Activated naive CD8-positive, alpha-beta T cell treated with anti-CD3 and anti-CD28 coated beads, Interleukin-2, amount 50 U/mL, for 24 hours (primary cell): ENCODE data around the gene RAPGEF2.
"Not testable (repeated sequence)": the region's sequence is repeated elsewhere in the genome, so short reads cannot be mapped to it uniquely, and the experiment has no call there.

Source experiments
- ATAC-seq: fragments of 150-1000 bp; cut with Tn5 transposase; one replicate; pipeline ENCODE4 v1.10.0; 2021
- DNase-seq: peaks from one replicate; pipeline ENCODE4 v3.0.0; 2021
- H3K27ac Mint-ChIP-seq: one replicate; pipeline ENCODE4 v1.8.0; 2021; ENCODE audit warnings: mild to moderate bottlenecking, mixed read lengths
- H3K27me3 Mint-ChIP-seq: one replicate; pipeline ENCODE4 v1.8.0; 2021; ENCODE audit warnings: mixed read lengths
- H3K36me3 Mint-ChIP-seq: one replicate; pipeline ENCODE4 v1.8.0; 2021; ENCODE audit warnings: low read depth, mixed read lengths
- H3K4me1 Mint-ChIP-seq: one replicate; pipeline ENCODE4 v1.8.0; 2021; ENCODE audit warnings: mixed read lengths
- H3K4me3 Mint-ChIP-seq: one replicate; pipeline ENCODE4 v1.8.0; 2021; ENCODE audit warnings: mild to moderate bottlenecking, moderate library complexity, mixed read lengths
- H3K9me3 Mint-ChIP-seq: one replicate; pipeline ENCODE4 v1.8.0; 2021; ENCODE audit warnings: mixed read lengths

The RAPGEF2 gene

DNA sequence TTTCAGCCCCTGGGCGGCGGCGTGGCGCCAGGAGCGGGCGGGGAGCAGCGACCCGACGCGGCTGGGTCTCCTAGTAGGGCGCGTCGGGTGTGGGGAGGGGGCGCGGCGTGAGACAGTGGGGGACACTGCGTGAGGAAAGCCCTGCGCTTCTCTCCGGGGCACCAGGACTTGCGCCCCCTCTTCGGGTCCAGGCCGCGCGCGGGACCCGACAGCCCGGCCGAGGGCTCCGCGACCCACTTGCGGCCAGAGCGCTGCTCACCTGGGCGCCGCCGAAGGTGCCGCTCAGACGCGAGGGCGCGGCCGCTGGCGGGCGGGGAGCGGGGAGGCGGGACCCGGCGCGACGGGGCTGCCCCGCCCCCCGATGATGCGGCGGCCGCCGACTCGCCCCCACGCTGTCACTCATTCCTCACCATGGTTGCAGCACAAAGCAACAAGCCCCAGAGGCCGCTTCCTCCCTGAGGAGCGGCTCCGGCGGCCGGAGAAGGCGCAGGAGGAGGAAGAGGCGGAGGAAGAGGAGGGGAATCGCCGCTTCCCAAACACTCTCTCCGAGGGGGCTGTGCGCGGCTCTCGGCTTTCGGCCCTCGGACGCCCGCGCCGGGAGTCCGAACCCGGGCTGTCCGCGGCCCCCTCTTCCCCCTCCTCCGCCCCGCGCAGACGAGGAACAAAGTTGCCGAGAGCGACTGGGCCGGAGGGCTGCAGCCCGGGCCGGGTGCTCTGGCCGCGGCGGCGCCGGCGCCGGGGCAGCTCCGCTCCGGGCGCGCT is at the start of gene RAPGEF2:
TSS of gene RAPGEF2 (plus strand) at position 458 of the 762 bp plus-strand sequence. CDS start 1,084 bp downstream, outside the sequence.
- no peaks in the 10 kb centered on the region for H3K36me3 Mint-ChIP-seq
- H3K9me3 Mint-ChIP-seq, result no peaks in the 10 kb centered on the region
- H3K27me3 Mint-ChIP-seq, result peaks cover 11% of the 10 kb centered on the region
- DNase-seq (peak; percentile 87), ATAC-seq (peak; percentile 85)
- peak within 1 kb of the TSS; percentile 80 for H3K4me3 Mint-ChIP-seq
- peak within 1 kb of the TSS; percentile 32 for H3K27ac Mint-ChIP-seq
- H3K4me1 Mint-ChIP-seq, result peaks cover 52% of the 10 kb centered on the region

- DNase-seq, result no peak
- H3K4me3 Mint-ChIP-seq, result no peak overlapping the region
- H3K27me3 Mint-ChIP-seq, result peaks cover 8% of the 10 kb centered on the region
- H3K9me3 Mint-ChIP-seq, result no peaks in the 10 kb centered on the region
- peaks cover 13% of the 10 kb centered on the region for H3K4me1 Mint-ChIP-seq
- no peak overlapping the region for H3K27ac Mint-ChIP-seq
- no peaks in the 10 kb centered on the region for H3K36me3 Mint-ChIP-seq
- no peak for ATAC-seq
These were observed 47.0 kb upstream of the RAPGEF2 start for GRCh38 chr4:159055833-159056232.

- H3K36me3 Mint-ChIP-seq, result no peaks in the 10 kb centered on the region
- H3K4me3 Mint-ChIP-seq, result no peak overlapping the region
- no peak overlapping the region for H3K27ac Mint-ChIP-seq
- H3K4me1 Mint-ChIP-seq, result peaks cover 2% of the 10 kb centered on the region
- H3K9me3 Mint-ChIP-seq, result no peaks in the 10 kb centered on the region
- H3K27me3 Mint-ChIP-seq, result no peaks in the 10 kb centered on the region
- ATAC-seq, result no peak
- DNase-seq, result no peak
These were observed 42.7 kb upstream of the RAPGEF2 start for GRCh38 chr4:159060161-159060560.

DNA sequence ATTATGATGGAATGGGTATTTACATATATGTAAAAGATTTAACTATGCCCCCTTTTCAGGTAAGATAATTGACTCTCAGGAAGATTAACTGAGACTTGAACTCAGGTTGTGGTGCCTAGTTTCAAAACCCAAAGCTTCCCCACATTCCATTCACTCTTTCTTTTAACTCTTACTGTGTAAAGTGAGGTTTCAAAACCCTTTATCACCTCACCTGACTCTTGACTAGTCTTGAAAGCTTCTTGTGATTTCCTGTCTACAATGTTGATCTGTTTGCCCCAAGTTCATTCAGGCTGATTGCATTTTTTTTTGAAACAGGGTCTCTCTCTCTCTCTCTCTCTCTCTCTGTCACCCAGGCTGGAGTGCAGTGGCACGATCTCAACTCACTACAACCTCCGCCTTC is 40.5 kb upstream of the RAPGEF2 start:
- H3K4me1 Mint-ChIP-seq, result peaks cover 2% of the 10 kb centered on the region
- no peak overlapping the region for H3K27ac Mint-ChIP-seq
- no peaks in the 10 kb centered on the region for H3K27me3 Mint-ChIP-seq
- H3K4me3 Mint-ChIP-seq, result no peak overlapping the region
- DNase-seq (no peak), ATAC-seq (no peak)
- H3K36me3 Mint-ChIP-seq, result no peaks in the 10 kb centered on the region
- H3K9me3 Mint-ChIP-seq, result no peaks in the 10 kb centered on the region

DNA sequence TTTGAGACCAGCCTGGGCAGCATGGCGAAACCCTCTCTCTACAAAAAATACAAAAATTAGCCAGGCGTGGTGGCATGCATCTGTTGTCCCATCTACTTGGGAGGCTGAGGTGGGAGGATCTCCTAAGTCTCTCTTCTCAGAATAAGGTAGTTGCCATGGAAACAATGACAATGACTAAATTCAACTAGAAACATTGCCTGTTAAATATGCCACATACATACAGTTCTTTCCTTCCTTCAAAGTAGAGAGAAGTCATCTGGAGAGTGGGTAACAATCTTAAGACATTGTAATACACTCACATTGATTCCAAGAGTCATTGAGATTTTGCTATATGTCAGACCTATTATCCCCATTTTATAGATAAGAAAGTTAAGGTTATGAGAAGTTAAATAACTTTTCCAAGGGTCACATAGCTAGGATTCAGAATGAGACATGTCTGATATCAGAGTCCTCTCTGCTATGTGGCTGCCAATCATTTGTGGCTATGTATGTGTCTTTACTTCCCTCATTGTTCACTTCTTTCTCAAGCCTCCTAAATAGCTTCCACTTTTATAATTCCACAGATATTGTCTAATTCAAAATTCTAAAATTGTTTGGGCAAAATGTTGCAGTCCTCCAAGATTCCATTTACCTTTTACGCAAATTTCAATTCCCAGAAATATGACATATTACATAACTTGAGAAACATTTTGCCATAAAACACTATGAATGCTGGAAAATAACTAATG is 37.2 kb upstream of the RAPGEF2 start:
- H3K4me3 Mint-ChIP-seq, result no peak overlapping the region
- DNase-seq, result no peak
- peaks cover 2% of the 10 kb centered on the region for H3K4me1 Mint-ChIP-seq
- no peak overlapping the region for H3K27ac Mint-ChIP-seq
- no peaks in the 10 kb centered on the region for H3K9me3 Mint-ChIP-seq
- no peaks in the 10 kb centered on the region for H3K27me3 Mint-ChIP-seq
- H3K36me3 Mint-ChIP-seq, result no peaks in the 10 kb centered on the region
- peak; percentile 20 for ATAC-seq

- not testable (repeated sequence) for H3K9me3 Mint-ChIP-seq, H3K27me3 Mint-ChIP-seq, H3K27ac Mint-ChIP-seq, ATAC-seq, H3K4me3 Mint-ChIP-seq, H3K36me3 Mint-ChIP-seq, DNase-seq, H3K4me1 Mint-ChIP-seq
These were observed 34.7 kb upstream of the RAPGEF2 start for GRCh38 chr4:159068139-159068538.

- no peak for ATAC-seq
- Mint-ChIP-seq H3K9me3 (no peaks in the 10 kb centered on the region), H3K4me3 (no peak overlapping the region), H3K27ac (no peak overlapping the region), H3K4me1 (peaks cover 12% of the 10 kb centered on the region), H3K27me3 (no peaks in the 10 kb centered on the region), H3K36me3 (no peaks in the 10 kb centered on the region)
- DNase-seq, result no peak
These were observed 33.0 kb upstream of the RAPGEF2 start for GRCh38 chr4:159069922-159070321.

GRCh38 chr4:159070742-159071141 is 32.1 kb upstream of the RAPGEF2 start:
- H3K4me1 Mint-ChIP-seq, result peaks cover 17% of the 10 kb centered on the region
- no peak for DNase-seq
- no peak for ATAC-seq
- H3K27me3 Mint-ChIP-seq, result no peaks in the 10 kb centered on the region
- H3K27ac Mint-ChIP-seq, result no peak overlapping the region
- H3K4me3 Mint-ChIP-seq, result no peak overlapping the region
- H3K9me3 Mint-ChIP-seq, result no peaks in the 10 kb centered on the region
- H3K36me3 Mint-ChIP-seq, result no peaks in the 10 kb centered on the region

DNA sequence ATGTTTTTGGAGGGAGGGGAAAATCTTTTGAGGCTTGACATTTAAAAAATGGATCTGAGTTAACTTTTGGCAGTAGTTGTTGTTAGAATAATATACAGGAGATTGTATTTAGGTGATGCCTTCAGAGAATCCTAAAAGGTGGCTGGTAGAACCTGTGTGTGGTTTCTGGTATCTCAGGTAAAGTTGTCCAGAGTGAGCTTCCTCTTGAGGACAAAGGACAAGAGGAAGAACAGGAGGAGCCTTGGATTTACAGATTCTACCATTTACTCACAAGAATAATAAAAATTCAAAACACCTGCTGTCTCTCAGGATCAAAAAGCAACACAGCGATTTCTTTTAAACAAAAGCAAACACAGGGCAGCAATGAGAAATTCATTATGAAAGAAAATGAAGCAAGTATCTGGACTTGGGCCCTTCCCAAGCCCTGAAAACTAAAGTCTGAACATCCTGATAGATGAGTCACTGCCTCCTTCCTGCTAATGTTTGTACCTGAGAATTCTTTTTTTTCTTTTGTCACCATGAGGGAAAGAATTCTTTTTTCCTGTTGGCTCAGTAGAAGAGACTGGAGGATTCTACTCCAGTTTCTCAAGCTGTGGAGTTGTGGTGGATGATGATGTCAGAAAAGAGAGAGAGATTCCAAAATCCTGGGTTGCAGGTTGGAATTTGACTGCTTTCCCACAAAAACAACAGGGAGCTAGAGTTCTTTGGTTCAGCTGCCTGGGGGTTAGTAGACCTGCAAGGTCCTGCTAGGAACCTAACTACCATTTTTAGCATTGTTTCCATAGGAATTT is 31.5 kb upstream of the RAPGEF2 start:
- H3K27ac Mint-ChIP-seq, result no peak overlapping the region
- no peak overlapping the region for H3K4me3 Mint-ChIP-seq

DNA sequence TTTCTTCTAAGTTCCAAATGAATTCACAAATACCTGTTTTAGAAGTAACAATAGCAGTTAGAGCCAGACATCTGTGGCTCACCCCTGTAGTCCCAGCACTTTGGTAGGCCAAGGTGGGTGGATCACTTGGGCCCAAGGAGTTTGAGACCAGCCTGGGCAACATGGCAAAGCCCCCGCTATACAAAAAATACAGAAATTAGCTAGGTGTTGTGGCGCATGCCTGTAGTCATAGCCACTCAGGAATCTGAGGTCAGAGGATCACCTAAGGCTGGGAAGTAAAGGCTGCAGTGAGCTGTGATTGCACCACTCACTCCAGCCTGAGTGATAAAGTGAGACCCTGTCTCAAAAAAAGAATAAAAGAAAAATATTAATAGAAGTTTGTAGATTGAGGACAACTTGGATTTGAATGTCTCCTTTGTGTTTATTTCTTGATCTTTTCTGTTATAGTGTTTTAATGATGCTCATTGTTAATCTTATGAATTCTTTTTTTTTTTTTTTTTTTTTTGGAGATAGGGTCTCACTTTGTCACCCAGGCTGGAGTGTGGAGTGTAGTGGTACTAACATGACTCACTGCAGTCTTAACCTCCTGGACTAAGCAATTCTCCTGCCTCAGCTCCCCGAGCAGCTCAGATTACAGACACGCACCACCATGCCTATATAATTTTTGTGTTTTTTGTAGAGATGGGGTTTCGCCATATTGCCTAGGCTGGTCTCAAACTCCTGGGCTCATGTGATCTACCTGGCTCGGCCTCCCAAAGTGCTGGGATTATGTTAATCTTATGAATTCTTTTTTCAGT is 30.7 kb upstream of the RAPGEF2 start:
- H3K36me3 Mint-ChIP-seq, result no peaks in the 10 kb centered on the region
- ATAC-seq (no peak), DNase-seq (no peak)
- peaks cover 29% of the 10 kb centered on the region for H3K4me1 Mint-ChIP-seq
- no peaks in the 10 kb centered on the region for H3K27me3 Mint-ChIP-seq
- no peaks in the 10 kb centered on the region for H3K9me3 Mint-ChIP-seq
- no peak overlapping the region for H3K4me3 Mint-ChIP-seq
- H3K27ac Mint-ChIP-seq, result no peak overlapping the region

More for the DNA sequence above, 31.5 kb upstream of the RAPGEF2 start:
- no peak for DNase-seq
- H3K9me3 Mint-ChIP-seq, result no peaks in the 10 kb centered on the region
- H3K4me1 Mint-ChIP-seq, result peaks cover 24% of the 10 kb centered on the region
- no peaks in the 10 kb centered on the region for H3K27me3 Mint-ChIP-seq
- ATAC-seq, result no peak
- no peaks in the 10 kb centered on the region for H3K36me3 Mint-ChIP-seq

DNA sequence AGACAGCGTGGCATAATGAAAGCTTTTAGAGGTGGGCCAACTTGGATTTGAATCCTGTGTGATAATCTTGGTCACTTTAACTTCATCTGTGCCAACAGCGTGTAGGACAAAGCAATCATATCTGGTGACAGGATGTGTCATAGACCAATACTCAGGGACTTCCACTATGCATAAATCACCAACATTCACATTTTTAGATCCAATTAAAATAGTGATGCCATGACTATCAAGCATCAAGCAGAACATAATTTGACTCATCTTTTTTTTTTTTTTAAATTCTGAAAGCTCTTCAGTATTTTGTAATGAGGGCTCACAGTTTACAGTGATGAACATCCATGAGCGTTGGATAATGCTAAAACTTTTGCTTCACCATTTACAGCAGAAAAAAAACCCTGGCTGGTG is 27.3 kb upstream of the RAPGEF2 start:
- Mint-ChIP-seq H3K27ac (no peak overlapping the region), H3K4me1 (peaks cover 48% of the 10 kb centered on the region), H3K27me3 (no peaks in the 10 kb centered on the region), H3K4me3 (no peak overlapping the region), H3K36me3 (no peaks in the 10 kb centered on the region), H3K9me3 (no peaks in the 10 kb centered on the region)
- DNase-seq (no peak), ATAC-seq (peak; percentile 45)

DNA sequence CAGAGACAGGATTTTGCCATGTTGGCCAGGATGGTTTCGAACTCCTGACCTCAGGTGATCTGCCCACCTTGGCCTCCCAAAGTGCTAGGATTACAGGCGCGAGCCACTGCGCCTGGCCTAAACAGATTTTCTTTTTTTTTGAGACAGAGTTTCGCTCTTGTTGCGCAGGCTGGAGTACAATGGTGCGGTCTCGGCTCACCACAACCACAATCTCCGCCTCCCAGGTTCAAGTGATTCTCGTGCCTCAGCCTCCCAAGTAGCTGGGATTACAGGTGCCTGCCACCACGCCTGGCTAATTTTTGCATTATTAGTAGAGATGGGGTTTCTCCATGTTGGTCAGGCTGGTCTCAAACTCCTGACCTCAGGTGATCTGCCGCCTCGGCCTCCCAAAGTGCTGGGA is 25.9 kb upstream of the RAPGEF2 start:
- H3K27ac Mint-ChIP-seq, H3K9me3 Mint-ChIP-seq, H3K4me3 Mint-ChIP-seq, H3K27me3 Mint-ChIP-seq, DNase-seq, H3K36me3 Mint-ChIP-seq, ATAC-seq: not testable (repeated sequence)
- H3K4me1 Mint-ChIP-seq, result peaks cover 39% of the 10 kb centered on the region

DNA sequence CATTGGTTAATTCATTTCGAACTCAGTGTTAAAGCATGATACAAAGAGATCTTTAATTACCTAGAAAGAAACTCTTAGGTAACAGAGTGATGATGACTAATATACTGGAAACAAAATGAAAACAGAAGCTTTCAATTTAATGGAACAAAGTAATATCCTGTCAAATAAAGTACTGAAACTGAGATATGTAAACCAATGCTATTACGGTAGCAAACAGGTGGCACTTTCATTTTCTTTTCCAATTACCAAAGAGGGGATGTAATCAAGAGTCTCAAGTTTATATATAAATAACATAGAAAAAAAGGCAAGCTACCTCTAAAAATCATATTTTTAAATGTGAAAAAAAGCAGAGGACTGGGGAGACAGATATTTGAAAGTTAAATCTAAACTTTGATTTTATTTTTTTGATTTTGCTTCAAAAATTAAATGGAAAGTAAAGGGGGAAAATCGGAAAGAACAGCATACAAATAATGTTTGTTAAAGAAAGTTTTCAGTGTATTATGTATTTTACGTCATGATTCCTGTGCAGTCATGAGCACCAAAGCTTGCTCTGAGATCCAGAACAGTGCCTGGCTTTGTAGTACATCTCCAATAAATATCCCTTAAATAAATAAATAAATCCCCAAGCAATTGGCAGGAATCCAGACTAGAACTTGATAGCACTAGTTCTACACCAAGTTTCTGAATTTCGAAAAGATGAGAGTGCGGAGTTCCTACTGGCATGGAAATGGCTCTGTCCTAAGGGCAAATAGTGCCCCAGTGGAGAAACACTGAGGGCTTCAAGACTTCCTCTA is 25.0 kb upstream of the RAPGEF2 start:
- no peak for DNase-seq
- Mint-ChIP-seq H3K27ac (peak overlapping the region; percentile 52), H3K4me3 (peak overlapping the region; percentile 34), H3K27me3 (no peaks in the 10 kb centered on the region), H3K4me1 (peaks cover 39% of the 10 kb centered on the region), H3K9me3 (no peaks in the 10 kb centered on the region), H3K36me3 (no peaks in the 10 kb centered on the region)
- peak; percentile 83 for ATAC-seq
